RWPE2 (cell line): Measurements from ENCODE around the gene RTEL1.

ENCODE experiments used
- ATAC-seq: fragments of 200-7000 bp; cut with Tn5 transposase; 3 replicates; pipeline ENCODE4 v1.9.1; 2021; ENCODE audit warnings: low read depth
- DNase-seq: peaks from one replicate; pipeline ENCODE4 v3.0.0-alpha.2; 2020; ENCODE audit warnings: low spot score
- H3K27ac ChIP-seq: fragments of 450-650 bp; 2 replicates; pipeline ENCODE4 v1.5.1; 2017; ENCODE audit warnings: mild to moderate bottlenecking; ENCODE audit not compliant: poor library complexity, severe bottlenecking
- H3K27me3 ChIP-seq: fragments of 250-450 bp; sonication (Bioruptor Pico); 2 replicates; pipeline ENCODE4 v1.5.1; 2021; ENCODE audit warnings: mild to moderate bottlenecking, moderate library complexity; ENCODE audit not compliant: insufficient read depth, poor library complexity, severe bottlenecking
- H3K36me3 ChIP-seq: fragments of 250-450 bp; sonication (Bioruptor Pico); 2 replicates; pipeline ENCODE4 v1.5.1; 2020; ENCODE audit warnings: low read depth, mild to moderate bottlenecking, moderate library complexity
- H3K4me1 ChIP-seq: fragments of 250-450 bp; sonication (Bioruptor Pico); 2 replicates; pipeline ENCODE4 v1.5.1; 2021; ENCODE audit warnings: mild to moderate bottlenecking, moderate library complexity; ENCODE audit not compliant: insufficient read depth, poor library complexity, severe bottlenecking
- H3K4me3 ChIP-seq: fragments of 250-450 bp; sonication (Bioruptor Pico); 2 replicates; pipeline ENCODE4 v1.5.1; 2021; ENCODE audit warnings: mild to moderate bottlenecking, moderate library complexity; ENCODE audit not compliant: severe bottlenecking
- H3K9me3 ChIP-seq: fragments of 250-450 bp; sonication (Bioruptor Pico); 2 replicates; pipeline ENCODE4 v1.5.1; 2021; ENCODE audit warnings: mild to moderate bottlenecking, moderate library complexity; ENCODE audit not compliant: severe bottlenecking
- TF ChIP-seq, protein P1 (sequence below): fragments of 450-650 bp; IDR thresholded peaks from one replicate; pipeline ENCODE4 v1.5.1; 2017; ENCODE audit warnings: mild to moderate bottlenecking, moderate library complexity; ENCODE audit not compliant: poor library complexity, severe bottlenecking

The RTEL1 gene

DNA sequence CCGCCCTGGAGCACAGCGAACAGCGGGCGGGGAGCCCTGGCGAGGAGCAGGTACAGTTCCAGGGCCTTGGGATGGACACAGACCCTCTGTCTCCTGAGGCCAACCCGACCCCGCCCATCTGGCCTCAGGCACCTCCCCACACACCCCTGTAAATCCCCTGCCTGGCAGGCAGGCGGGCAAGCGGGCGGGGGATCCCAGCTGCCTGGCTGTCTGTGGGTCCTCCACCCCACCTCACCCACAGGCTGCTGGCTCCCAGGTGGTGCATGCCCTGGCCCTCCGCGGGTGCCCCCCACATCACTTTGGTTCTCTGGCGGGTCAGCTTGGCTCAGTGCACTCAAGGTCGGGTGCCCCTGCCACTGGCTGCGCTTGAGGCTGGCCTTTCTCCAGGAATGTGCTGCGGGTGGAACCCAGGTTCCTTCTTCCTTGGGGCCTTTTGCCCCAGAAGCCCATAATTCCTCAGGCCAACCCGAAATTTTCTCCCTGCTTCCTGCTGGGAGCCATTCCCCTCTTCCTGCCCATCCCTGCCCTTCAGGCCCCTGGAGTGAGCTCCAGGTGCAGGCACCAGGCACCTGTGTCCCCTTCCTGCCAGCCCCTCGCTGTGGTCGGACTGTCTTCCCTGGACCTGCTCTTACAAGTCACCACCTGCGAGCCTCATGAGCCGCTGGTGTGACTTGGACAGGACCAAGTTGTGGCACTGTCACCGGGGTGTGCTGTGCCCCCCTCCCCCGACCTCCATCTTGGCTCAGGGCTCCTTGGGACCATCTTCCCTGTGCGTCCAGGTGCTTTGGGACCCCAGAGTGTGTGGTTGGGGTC is 33.0 kb downstream of the RTEL1 start:
- ATAC-seq: 0 out of 3 replicates have a peak, but pooled peaks have one; percentile 0

GRCh38 chr20:63691711-63692435 is 33.8 kb downstream of the RTEL1 start:
- no peak for ATAC-seq
- Histone ChIP-seq H3K4me3 (no peak overlapping the region), H3K4me1 (peaks cover 9% of the 10 kb centered on the region), H3K36me3 (peaks cover 21% of the 10 kb centered on the region), H3K27ac (peak overlapping the region; percentile 42), H3K9me3 (no peaks in the 10 kb centered on the region), H3K27me3 (no peaks in the 10 kb centered on the region)
- no peak for DNase-seq
- TF ChIP-seq, protein P1, sequence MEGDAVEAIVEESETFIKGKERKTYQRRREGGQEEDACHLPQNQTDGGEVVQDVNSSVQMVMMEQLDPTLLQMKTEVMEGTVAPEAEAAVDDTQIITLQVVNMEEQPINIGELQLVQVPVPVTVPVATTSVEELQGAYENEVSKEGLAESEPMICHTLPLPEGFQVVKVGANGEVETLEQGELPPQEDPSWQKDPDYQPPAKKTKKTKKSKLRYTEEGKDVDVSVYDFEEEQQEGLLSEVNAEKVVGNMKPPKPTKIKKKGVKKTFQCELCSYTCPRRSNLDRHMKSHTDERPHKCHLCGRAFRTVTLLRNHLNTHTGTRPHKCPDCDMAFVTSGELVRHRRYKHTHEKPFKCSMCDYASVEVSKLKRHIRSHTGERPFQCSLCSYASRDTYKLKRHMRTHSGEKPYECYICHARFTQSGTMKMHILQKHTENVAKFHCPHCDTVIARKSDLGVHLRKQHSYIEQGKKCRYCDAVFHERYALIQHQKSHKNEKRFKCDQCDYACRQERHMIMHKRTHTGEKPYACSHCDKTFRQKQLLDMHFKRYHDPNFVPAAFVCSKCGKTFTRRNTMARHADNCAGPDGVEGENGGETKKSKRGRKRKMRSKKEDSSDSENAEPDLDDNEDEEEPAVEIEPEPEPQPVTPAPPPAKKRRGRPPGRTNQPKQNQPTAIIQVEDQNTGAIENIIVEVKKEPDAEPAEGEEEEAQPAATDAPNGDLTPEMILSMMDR: no peak

More for the DNA sequence above, 33.0 kb downstream of the RTEL1 start:
- Histone ChIP-seq H3K36me3 (peaks cover 21% of the 10 kb centered on the region), H3K4me1 (peaks cover 15% of the 10 kb centered on the region), H3K27ac (peak overlapping the region; percentile 42), H3K4me3 (no peak overlapping the region), H3K27me3 (no peaks in the 10 kb centered on the region), H3K9me3 (no peaks in the 10 kb centered on the region)
- TF ChIP-seq, protein P1: no peak
- peak; percentile 88 for DNase-seq

DNA sequence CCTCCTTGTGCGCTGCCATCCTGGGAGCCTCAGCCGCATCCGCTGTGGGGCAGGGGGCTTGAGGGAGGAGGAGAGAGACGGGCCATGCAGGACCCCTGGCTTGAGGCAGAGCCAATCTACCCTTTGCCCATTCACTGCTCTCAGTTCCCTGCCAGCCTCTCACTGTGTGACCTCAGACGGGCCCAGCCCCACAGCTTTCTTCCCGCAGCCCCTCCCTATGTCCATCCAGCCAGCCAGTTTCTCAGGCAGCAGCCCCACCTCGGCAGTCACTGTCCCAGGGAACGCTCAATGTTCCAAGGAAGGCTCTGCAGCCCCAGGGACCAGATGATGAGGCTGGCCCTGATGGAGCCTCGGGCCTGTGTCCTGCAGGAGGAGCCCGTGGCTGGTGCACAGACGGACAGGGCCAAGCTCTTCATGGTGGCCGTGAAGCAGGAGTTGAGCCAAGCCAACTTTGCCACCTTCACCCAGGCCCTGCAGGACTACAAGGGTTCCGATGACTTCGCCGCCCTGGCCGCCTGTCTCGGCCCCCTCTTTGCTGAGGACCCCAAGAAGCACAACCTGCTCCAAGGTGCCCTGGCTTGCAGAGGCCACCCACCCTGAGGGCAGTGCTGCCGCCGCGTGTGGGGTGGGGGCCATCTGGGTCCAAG is 34.4 kb downstream of the RTEL1 start:
- TF ChIP-seq, protein P1: no peak
- ATAC-seq: peak; percentile 2
- Histone ChIP-seq H3K4me3 (no peak overlapping the region), H3K27me3 (no peaks in the 10 kb centered on the region), H3K9me3 (no peaks in the 10 kb centered on the region), H3K36me3 (peaks cover 24% of the 10 kb centered on the region), H3K27ac (peak overlapping the region; percentile 42), H3K4me1 (peaks cover 7% of the 10 kb centered on the region)
- peak; percentile 90 for DNase-seq

- Histone ChIP-seq H3K36me3 (peaks cover 30% of the 10 kb centered on the region), H3K4me3 (no peak overlapping the region), H3K9me3 (no peaks in the 10 kb centered on the region), H3K4me1 (peaks cover 13% of the 10 kb centered on the region), H3K27ac (no peak overlapping the region), H3K27me3 (no peaks in the 10 kb centered on the region)
- TF ChIP-seq, protein P1: no peak
- ATAC-seq (no peak), DNase-seq (peak; percentile 84)
These were observed 35.1 kb downstream of the RTEL1 start for GRCh38 chr20:63693083-63693732.
